GM19328 (cell line): ENCODE data around the gene CCDC150.
"Not testable (repeated sequence)": the region's sequence is repeated elsewhere in the genome, so short reads cannot be mapped to it uniquely, and the experiment has no call there.

Source experiments
- ATAC-seq: cut with Tn5 transposase; IDR thresholded peaks from one replicate; pipeline ENCODE4 v1.9.1; 2021; ENCODE audit warnings: mild to moderate bottlenecking, moderate library complexity; ENCODE audit not compliant: unreplicated experiment

CCDC150 gene

DNA sequence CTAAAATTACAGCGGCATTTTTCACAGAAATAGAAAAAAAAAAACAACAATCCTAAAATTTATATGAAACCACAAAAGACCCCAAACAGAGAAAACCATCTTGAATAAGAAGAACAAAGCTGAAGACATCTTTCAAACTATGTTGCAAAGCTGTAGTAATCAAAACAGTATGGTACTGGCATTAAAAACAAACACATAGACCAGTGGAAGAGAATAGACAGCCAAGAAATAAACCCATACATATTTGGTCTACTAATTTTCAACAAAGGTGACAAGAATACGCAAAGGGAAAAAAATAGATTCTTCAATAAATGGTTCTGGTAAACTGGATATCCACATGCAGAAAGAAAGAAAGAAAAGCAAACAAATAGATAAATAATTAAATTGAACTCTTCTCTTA, 9.0 kb upstream of the CCDC150 start:
- ATAC-seq: no peak

DNA sequence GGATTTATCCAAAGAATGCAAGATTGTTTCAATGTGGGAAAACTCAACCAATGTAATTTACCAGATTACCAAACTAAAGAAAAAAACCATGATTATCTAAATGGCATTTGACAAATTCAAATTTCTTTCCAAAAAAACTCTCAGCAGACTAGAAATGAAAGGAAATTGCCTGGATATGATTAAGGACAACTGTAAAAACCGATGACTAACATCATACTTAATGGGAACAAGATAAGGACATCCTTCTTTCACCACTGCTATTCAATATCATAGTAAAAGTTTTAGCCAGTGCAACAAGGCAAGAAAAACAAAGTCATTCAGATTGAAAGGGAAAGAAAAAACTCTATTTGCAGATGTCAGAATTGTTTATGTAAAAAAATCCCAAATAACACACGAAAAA, 4.4 kb upstream of the CCDC150 start:
- no peak for ATAC-seq

DNA sequence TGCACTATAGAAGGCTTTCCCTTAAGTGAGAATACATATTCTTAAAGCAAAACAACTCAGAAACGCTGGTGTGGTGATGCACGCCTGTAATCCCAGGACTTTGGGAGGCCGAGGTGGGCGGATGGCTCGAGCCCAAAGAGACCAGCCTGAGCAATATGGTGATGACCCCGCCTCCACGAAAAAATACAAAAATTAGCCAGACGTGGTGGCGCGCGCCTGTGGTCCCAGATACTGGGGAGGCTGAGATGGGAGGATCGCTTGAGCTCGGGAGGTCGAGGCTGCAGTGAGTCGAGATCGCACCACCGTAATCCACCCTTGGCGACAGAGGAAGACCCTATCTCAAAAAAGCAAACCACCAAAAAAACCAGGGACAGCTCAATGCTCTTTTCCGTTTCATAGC, 750 bp upstream of the CCDC150 start:
- no peak for ATAC-seq

DNA sequence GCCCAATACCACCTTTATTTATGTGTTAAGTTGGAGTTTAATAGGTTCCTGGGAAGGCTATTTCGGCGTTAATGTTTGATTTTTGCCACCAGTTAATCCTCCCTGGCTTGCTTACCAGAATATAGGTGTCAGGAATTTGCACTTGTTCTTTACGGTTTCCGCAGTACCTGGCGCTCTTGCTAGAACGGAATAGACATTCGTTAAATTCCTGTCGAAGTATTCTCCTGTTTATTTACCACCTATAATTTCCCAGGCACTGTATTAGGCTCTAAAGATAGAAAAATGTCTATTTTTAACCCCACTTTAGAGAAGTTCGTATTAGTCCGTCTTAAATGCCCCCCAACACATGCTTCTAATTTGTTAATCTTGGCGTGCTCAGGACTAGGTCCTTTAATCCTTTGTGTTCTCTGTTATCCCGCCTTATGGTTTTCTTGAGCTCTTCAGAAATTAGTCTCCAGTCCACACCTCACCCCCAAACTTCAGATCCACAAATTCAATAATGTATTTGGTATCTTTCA, 575 bp downstream of the CCDC150 start:
- ATAC-seq: no peak

DNA sequence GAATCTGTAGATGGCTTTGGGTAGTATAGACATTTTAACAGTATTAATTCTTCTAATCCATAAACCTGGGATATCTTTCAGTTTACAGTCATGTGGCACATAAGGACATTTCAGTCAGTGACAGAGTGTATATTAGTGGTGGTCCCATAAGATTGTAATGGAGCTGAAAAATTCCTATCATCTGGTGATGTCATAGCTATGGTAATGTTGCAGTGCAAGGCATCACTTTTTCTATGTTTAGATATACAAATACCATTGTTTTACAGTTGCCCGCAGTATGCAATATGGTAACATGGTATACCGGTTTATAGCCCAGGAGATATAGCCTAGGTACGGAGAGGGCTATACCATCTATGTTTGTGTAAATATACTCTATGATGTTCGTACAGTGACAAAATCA, 9.7 kb downstream of the CCDC150 start:
- no peak for ATAC-seq

DNA sequence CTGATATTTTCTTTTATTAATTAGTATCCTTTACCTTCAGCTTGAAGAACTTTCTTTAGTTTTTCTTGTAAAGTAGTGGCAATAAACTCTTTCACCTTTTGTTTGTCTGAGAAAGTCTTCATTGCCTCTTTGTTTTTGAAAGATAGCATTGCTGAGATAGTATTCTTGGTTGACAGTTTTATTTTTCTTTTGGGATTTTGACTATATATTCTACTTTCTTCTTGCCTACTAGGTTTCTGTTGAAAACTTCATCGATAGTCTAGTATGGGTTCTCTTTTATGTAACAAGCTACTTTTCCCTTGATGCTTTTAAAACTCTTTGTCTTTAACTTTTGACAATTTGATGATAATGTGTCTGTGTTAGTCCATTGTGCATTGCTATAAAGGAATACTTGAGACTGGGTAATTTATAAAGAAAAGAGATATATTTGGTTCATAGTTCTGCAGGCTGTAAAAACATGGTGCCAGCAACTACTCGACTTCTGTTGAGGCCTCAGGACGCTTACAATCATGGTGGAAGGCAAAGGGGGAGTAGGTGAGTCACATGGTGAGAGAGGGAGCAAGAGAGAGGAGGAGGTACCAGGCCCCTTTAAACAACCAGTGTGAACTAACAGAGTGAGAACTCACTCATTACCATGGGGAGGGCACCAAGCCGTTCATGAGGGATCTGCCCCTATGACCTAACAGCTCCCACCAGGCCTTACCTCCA, 12.0 kb downstream of the CCDC150 start:
- ATAC-seq: no peak

DNA sequence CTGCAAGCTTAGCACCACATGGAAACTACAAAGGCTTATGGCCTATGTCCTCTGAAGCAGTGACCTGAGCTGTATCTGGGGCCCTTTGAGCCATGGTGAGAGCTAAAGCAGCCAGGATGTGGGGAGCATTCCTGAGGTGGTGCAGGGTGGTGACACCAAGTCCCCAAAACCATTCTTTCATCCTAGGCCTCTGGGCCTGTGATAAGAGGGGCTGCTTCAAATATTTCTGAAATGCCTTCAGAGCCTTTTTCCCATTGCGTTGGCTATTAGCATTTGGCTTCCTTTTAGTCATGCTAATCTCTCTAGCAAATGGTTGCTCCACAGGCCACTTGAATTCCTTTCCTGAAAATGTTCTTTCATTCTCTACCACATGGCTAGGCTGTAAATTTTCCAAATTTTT, 13.4 kb downstream of the CCDC150 start:
- ATAC-seq: no peak

DNA sequence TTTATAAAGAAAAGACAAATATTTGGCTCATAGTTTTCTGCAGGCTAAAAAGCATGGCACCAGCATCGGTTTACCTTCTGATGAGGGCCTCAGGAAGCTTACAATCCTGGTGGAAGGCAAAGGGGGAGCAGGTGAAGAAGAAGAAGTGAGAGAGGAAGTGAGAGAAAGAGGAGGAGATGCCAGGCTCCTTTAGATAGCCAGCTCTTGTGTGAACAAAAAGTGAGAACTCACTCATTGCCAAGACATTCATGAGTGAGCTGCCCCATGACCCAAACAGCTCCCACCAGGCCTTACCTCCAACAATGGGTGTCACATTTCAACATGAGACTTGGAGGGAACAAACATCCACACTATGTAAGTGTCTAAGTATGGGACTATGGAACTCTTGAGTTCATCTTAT, 14.3 kb downstream of the CCDC150 start:
- ATAC-seq: no peak

DNA sequence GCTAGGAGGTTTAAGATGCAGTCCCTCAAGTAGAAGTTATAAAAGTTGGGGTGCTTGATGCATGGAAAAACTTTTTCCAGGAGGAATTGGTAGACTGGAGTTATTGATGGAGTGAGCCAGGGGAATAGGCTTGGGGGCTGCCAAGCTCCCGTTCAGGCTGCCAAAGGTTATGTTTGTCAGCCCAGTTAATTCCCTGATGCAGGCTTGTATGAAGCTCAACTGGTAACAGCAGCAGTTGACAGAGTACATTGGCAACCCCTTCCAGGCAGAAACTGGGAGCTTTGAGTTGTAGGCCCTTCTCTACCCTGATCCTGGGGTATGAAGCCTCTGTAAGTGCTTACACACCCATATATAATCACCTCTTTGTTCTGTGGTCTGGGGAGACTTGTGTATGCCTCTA, 16.2 kb downstream of the CCDC150 start:
- ATAC-seq: no peak

DNA sequence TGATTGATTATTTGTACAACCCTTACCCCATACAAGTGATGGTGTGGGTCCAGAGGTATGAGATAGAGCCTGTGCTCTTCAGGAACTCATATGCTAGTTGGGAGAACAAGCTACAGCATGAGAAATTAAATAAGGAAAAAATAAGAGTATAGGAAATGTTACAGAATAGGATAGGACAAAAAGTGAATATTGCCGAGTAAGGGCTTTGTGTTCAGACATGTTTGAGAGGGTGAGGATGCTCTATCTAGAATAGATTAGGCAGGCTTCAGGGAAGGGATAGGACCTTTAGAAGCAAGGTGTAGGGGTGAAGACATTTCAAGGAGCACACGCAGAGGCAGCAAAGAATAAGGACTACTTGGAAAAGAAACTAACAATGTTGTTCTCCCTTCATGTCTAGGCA, 17.8 kb downstream of the CCDC150 start:
- no peak for ATAC-seq

DNA sequence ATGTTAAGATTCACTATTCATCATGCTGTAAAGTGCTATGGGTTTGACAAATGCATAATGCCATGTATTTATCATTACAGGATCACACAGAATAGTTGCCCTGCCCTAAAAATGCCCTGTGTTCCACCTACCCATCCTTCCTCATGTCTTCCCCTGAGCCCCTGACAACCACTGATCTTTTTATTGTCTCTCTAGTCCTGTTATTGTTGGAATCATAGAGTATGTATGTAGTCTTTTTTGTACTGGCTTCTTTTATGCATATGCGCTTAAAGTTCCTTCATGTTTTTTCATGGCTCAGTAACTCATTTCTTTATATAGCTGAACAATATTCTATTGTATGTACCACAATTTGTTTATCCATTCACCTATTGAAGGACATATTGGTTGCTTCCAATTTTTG, 20.3 kb downstream of the CCDC150 start:
- ATAC-seq: no peak

DNA sequence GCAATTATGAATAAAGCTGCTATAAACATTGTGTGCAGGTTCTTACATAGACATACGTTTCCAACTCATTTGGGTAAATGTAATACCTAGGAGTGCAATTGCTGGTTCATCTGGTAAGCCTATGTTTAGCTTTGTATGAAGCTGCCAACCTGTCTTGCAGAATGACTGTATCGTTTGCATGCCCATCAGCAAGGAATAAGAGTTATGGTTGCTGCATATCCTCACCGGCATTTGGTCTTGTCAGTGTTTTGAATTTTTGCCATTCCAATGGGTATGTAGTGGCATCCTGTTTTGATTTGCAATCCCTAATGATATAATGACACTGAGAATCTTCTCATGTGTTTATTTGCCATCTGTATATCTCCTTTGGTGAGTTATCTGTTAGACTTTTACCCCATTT, 20.7 kb downstream of the CCDC150 start:
- no peak for ATAC-seq

DNA sequence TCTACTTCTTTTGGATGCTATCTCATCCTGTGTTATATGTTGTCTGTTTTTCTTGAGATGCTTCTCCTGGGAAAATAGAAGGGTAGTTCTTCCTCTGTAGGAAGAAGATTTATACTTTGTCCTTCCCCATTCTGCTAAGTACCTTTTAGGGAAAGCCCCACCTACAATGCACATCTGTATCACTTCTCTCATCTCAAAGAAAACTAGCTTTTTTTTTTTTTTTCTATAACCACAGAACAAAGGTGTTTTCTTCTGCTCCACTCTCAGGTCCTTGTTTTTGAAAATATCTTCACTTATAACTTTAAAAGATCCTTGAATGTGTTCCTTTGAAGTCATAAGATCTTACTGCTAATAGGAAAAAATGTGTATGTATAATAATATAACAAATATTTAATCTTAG, 30.8 kb downstream of the CCDC150 start:
- ATAC-seq: no peak

DNA sequence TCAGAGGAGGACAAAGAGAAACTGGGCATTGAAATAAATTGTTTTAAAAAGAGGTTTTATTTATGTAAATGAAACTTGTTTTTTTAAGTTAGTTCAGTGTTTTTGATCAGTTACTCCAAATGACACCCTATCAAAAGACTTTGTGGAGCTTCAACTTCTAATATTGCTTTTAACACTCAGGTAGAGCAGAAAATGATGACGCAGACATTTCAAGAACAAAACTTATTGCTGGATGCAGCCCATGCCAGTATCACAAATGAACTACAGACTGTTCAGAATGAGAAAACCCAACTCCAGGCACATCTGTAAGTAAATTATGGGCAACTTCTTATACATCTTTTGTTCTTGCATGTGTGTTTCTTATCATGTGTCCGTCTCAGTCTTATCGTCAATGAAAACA, 36.4 kb downstream of the CCDC150 start:
- ATAC-seq: no peak

DNA sequence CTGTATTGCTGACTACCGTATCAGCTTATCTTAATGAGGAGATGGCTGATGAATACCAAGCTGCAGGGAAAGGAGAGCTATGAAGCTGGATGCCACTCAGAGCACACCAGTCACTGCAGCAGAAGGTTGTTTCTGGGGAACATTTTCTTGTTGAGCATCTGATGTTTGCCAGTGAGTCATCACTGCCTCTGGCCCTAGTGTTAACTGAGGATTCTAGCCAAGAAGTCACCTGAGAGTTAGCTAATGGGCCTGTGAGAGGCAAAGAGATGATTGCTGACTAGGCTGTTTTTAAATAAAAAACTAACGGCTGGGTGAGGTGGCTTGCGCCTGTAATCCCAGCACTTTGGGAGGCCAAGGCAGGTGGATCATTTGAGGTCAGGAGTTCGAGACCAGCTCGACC, 37.9 kb downstream of the CCDC150 start:
- ATAC-seq: no peak

DNA sequence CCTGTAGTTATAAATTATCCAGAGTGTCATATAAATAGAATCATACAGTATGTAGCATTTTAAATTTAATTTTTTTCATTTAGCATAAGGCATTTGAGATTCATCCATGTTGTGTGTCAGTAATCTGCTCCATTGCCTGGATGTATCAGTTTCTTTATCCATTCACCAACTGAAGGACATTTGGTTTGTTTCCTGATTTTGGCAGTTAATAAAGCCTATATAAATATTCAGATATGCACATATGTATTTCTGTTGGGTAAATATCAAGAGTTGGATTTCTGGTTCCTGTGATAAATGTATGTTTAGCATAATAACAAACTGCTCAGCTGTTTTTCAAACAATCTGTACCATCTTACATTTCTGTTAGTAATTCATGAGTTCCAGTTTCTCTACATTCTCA, 39.9 kb downstream of the CCDC150 start:
- ATAC-seq: no peak

DNA sequence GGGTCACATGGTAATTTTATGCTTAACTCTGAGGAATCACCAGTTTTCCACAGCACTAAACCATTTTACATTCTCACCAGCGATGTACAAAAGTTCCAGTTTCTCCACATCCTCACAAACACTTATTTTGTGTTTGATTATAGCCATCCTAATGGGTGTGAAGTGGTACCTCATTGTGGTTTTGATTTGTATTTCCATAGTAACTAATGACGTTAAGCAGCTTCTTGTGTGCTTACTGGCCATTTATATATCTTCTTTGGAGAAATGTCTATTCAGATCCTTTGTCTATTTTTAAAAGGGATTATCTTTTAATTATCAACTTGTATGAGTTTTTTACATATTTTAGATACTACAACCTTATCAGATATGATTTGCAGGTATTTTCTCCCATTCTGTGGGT, 42.0 kb downstream of the CCDC150 start:
- ATAC-seq: no peak

DNA sequence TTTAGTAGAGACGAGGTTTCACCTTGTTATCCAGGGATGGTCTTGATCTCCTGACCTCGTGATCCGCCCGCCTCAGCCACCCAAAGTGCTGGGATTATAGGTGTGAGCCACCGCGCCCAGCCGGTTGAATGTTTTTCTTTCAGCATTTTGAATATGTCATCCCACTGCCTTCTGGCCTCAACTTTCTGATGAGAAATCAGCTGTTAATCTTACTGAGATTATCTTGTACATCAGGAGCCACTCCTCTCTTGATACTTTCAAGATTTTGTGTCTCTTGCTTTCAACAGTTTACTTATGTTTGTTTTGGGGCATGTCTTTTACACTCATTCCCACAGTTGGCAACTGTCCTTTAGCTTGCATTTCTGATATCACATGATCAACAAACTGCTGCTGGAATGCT, 46.3 kb downstream of the CCDC150 start:
- no peak for ATAC-seq

DNA sequence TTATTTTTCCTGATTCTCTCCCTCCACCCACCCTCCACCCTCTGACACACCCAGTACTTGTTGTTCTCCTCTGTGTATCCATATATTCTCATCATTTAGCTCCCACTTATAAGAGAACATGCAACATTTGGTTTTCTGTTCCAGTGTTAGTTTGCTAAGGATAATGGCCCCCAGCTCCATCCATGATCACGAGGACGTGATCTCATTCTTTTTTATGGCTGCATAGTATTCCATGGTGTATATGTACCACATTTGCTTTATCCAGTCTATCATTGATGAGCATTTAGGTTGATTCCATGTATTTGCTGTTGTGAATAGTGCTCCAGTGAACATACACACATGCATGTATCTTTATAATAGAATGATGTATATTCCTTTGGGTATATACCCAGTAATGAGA, 47.2 kb downstream of the CCDC150 start:
- ATAC-seq: not testable (repeated sequence)

DNA sequence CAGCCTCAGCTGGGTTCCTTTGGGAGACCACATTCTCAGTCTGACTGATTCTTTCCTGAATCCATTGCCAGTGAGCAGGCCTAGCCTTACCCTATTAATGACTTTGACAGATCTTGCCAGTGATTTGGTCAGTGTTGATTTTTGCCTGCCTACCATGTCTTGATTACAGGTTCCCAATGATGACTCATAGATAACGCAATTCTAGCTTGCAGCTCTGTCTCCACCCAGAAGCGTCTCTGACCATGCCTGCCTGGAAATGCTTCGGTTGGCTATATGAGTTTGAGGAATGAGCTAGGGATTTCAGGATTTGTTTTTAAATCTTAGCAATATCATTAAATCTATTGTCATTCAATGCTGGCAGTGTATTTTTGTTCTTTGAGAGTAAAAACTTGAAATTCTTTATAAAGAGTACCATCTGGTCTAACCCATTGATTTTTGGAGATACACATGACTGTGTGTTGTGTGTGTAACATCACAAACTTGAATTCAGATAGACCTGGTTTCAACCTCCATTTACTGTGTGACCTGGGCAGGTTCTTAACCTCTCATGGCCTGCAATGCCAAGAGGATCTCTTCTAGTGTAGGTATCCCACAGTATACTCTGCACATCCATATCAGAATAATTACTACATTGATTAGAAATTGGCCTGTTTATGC, 57.0 kb downstream of the CCDC150 start:
- ATAC-seq: no peak

DNA sequence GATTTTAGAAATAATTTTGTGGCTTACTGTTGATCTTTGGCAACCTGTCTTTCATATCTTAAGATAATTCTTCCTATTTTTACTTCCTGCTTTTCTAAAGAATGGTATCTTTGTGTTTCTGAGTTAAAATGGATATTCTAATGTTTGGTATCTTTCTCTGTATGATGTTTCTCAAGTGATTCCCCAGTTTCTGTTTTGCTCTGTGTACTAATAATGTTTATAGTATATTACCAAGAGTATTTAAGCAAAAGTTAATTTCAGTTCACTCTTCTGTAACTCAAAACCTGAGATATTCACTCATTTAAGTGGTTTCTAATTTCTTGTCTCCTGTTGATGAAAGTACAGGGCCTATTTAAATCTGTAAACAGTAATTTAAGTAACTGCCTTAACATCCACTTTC, 58.3 kb downstream of the CCDC150 start:
- no peak for ATAC-seq

DNA sequence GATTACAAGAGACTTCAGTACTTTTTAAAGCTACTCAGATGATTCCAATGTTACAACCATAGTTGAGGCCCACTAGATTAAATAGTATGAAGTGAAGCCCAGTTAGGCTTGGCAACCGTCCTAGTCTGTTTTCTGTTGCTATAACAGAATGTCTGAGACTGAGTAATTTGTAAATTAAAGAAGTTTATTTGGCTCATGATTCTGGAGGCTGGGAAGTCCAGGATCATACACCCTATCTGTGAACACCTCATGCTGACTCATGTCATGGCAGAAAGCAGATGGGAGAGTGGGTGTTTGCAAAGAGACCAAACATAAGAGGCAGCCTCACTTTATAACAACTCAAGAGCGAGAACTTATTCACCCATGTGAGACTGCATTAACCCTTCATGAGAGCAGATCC, 63.1 kb downstream of the CCDC150 start:
- no peak for ATAC-seq

DNA sequence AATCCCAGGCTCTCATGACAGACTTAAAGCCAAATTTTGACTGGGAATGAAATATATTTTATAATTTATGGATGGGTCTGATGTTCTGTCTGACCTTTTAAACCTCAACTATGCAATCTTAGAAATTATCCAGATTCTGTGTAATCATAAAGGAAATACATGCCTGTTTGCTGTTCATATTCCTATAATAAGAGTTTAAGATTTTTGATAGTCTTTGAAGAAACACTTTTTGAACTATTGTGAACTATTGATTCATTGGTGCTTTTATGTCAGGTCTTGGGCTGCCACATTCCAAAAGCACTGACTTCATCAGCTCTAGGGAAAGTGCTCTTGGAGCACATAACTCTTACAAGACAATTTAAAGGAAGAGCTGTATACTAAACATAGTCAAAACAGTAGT, 64.2 kb downstream of the CCDC150 start:
- no peak for ATAC-seq
